K562 (cell line): Measurements from ENCODE around the gene REG3G.

Experiments
- FOXK1 ChIP-seq: sonication (generic); formaldehyde crosslinking; IDR thresholded peaks from 2 replicates; pipeline ENCODE4 v1.8.0; 2022; ENCODE audit warnings: missing genetic modification reagents, mild to moderate bottlenecking, borderline replicate concordance
- MAX ChIP-seq: sonication (generic); formaldehyde crosslinking; IDR thresholded peaks from 2 replicates; pipeline ENCODE4 v1.9.0; 2022; ENCODE audit warnings: mild to moderate bottlenecking, missing genetic modification reagents
- RFX7 ChIP-seq: fragments of 250-450 bp; sonication (Bioruptor Pico); IDR thresholded peaks from 2 replicates; pipeline ENCODE4 v1.5.1; 2021; ENCODE audit warnings: mild to moderate bottlenecking
- SMC3 ChIP-seq: conservative IDR thresholded peaks from 2 replicates; pipeline ENCODE4 v1.6.1; 2011; ENCODE audit warnings: low read depth, low read length, improper control_type of control experiment; ENCODE audit not compliant: insufficient read depth

GRCh38 chr2:79039944-79040343 lies 14.4 kb downstream of the REG3G start:
- no peak for TF ChIP-seq MAX (CRISPR knock-in tag)
- TF ChIP-seq FOXK1: no peak
- no peak for TF ChIP-seq RFX7
- no peak for TF ChIP-seq SMC3
